Motor neuron (in vitro differentiated cells): ENCODE data around the gene ARL8A. TPM values are rescaled to one million over a fixed set of nuclear protein-coding genes. Genes with fewer than 3 reads are reported as not detected.
"Not testable (repeated sequence)": the region's sequence is repeated elsewhere in the genome, so short reads cannot be mapped to it uniquely, and the experiment has no call there.

Experiments
- ATAC-seq, 8 experiments: fragments of 200-7000 bp; cut with Tn5 transposase; replicated peaks in 6 of 8; 2 replicates each; pipeline ENCODE4 v1.8.0; 2021; ENCODE audit warnings: mild to moderate bottlenecking in 8 of 8, moderate library complexity in 8 of 8
- H3K27ac ChIP-seq, 2 donors: fragments of 250-450 bp; sonication (Bioruptor Pico); 2 replicates each; pipeline ENCODE4 v1.9.0; 2021; ENCODE audit warnings: antibody characterized with exemption in 2 of 2, mild to moderate bottlenecking in 2 of 2, moderate library complexity in 1 of 2
- H3K4me1 ChIP-seq, 2 donors: fragments of 250-450 bp; sonication (Bioruptor Pico); replicated peaks in 1 of 2; 2 replicates each; pipeline ENCODE4 v1.6.1; 2021; ENCODE audit warnings: antibody characterized with exemption in 2 of 2, mild to moderate bottlenecking in 2 of 2, moderate library complexity in 1 of 2
- H3K4me3 ChIP-seq, 5 donors: fragments of 250-450 bp; sonication (Bioruptor Pico); 2 replicates each; pipeline ENCODE4 v1.9.0; 2021; ENCODE audit warnings: antibody characterized with exemption in 5 of 5, mild to moderate bottlenecking in 5 of 5, moderate library complexity in 4 of 5
- WGBS, 10 experiments: fragments of 450-650 bp; shearing (Covaris generic); methylation state at CpG; one replicate each; pipeline ENCODE4 v1.0.0; 2022; 5-methylcytosine and 5-hydroxymethylcytosine counted together
- in situ Hi-C, 9 experiments: fragments of 400-800 bp; cut with MboI; loops; one replicate each; pipeline ENCODE4 v1.15.0; 2021; ENCODE audit warnings: low sequenced_read_pairs in 9 of 9, low pct_unique_long_range_greater_than_20kb in 2 of 9; ENCODE audit not compliant: unreplicated experiment in 9 of 9
- total RNA-seq, 8 experiments: library from RNA; unstranded; fragments of 300-600 nt; gene quantifications; 2 replicates each; pipeline versions ENCODE4 v1.2.3 to v1.2.4, GENCODE V29; 2022

ARL8A gene
- total RNA-seq, 8 experiments from 2014 or later = 14.9 to 92.5 (median 72.2) TPM

GRCh38 chr1:202111589-202111988, 32.9 kb downstream of the ARL8A start:
- in situ Hi-C loops = loop anchor here in 5 of 9 experiments (10.0 to 25.0 kb wide), 5 partner anchors 97 to 224 kb away; partner anchors contain the start of genes ELF3 (in 4 of the 5) and SHISA4 (in 1 of the 5)
- ATAC-seq, H3K27ac ChIP-seq, H3K4me3 ChIP-seq: not testable (repeated sequence)
- 52 to 100% (median 90%) methylated on average over 1 to 7 of the region's 7 CpGs; no CpG with 5 or more reads in 2 of the 10 experiments for WGBS, 10 experiments
- peaks cover 22 to 27% of the 10 kb centered on the region in 2 donors for H3K4me1 ChIP-seq

GRCh38 chr1:202110977-202111376, 33.6 kb downstream of the ARL8A start:
- H3K27ac ChIP-seq = no peak overlapping the region
- peaks cover 22 to 34% of the 10 kb centered on the region in 2 donors for H3K4me1 ChIP-seq
- 83 to 100% (median 92%) methylated on average over 1 to 3 of the region's 3 CpGs; no CpG with 5 or more reads in 4 of the 10 experiments for WGBS, 10 experiments
- in situ Hi-C loops = loop anchor here in 5 of 9 experiments (10.0 to 25.0 kb wide), 5 partner anchors 96 to 224 kb away; partner anchors contain the start of genes ELF3 (in 4 of the 5) and SHISA4 (in 1 of the 5)
- ATAC-seq = no peak
- no peak overlapping the region for H3K4me3 ChIP-seq

GRCh38 chr1:202107801-202108731, 36.5 kb downstream of the ARL8A start:
- ATAC-seq = peak in 6 of 8 experiments; percentile 5 to 61 (median 42)
- in situ Hi-C loops = loop anchor here in 2 of 9 experiments (25.0 kb wide), 2 partner anchors 96 to 221 kb away; partner anchors contain the start of genes ELF3 (in 1 of the 2) and SHISA4 (in 1 of the 2)

GRCh38 chr1:202107321-202107761, 37.2 kb downstream of the ARL8A start:
- in situ Hi-C loops = loop anchor here in 2 of 9 experiments (25.0 kb wide), 2 partner anchors 95 to 220 kb away; partner anchors contain the start of genes ELF3 (in 1 of the 2) and SHISA4 (in 1 of the 2)
- no peak overlapping the region for H3K27ac ChIP-seq
- H3K4me1 ChIP-seq = peaks cover 18 to 29% of the 10 kb centered on the region in 2 donors
- WGBS, 10 experiments = 50 to 100% (median 86%) methylated on average over 2 to 4 of the region's 5 CpGs; no CpG with 5 or more reads in 6 of the 10 experiments
- H3K4me3 ChIP-seq = no peak overlapping the region
- no peak for ATAC-seq

More at GRCh38 chr1:202107801-202108731, 36.5 kb downstream of the ARL8A start:
- WGBS, 10 experiments = 25 to 83% (median 68%) methylated on average over 1 to 13 of the region's 13 CpGs; no CpG with 5 or more reads in 2 of the 10 experiments
- Histone ChIP-seq H3K4me1 (peaks cover 21 to 31% of the 10 kb centered on the region in 2 donors), H3K4me3 (no peak overlapping the region), H3K27ac (no peak overlapping the region)

- Histone ChIP-seq H3K27ac (peak overlapping the region in 1 of 2 donors; percentile 21), H3K4me3 (no peak overlapping the region), H3K4me1 (peaks cover 18 to 29% of the 10 kb centered on the region in 2 donors)
- in situ Hi-C loops = loop anchor here in 2 of 9 experiments (25.0 kb wide), 2 partner anchors 94 to 219 kb away; partner anchors contain the start of genes ELF3 (in 1 of the 2) and SHISA4 (in 1 of the 2)
- WGBS, 10 experiments = 59 to 82% (median 65%) methylated on average over 2 to 3 of the region's 10 CpGs; no CpG with 5 or more reads in 6 of the 10 experiments
- peak in 7 of 8 experiments; percentile 2 to 17 (median 10) for ATAC-seq
Observed at GRCh38 chr1:202106340-202107254, 37.9 kb downstream of the ARL8A start.

- in situ Hi-C loops = loop anchor here in 2 of 9 experiments (25.0 kb wide), 2 partner anchors 93 to 218 kb away; partner anchors contain the start of genes ELF3 (in 1 of the 2) and SHISA4 (in 1 of the 2)
- Histone ChIP-seq H3K4me3 (no peak overlapping the region), H3K4me1 (peaks cover 18 to 29% of the 10 kb centered on the region in 2 donors), H3K27ac (no peak overlapping the region)
- peak; percentile 87 to 96 (median 90) for ATAC-seq
- WGBS, 10 experiments = 31 to 100% (median 41%) methylated on average over 1 to 10 of the region's 10 CpGs; no CpG with 5 or more reads in 4 of the 10 experiments
Observed at GRCh38 chr1:202105571-202106339, 38.8 kb downstream of the ARL8A start.

GRCh38 chr1:202104073-202104472, 40.5 kb downstream of the ARL8A start:
- peak in 1 of 8 experiments; percentile 2 for ATAC-seq
- in situ Hi-C loops = loop anchor here in 2 of 9 experiments (25.0 kb wide), 2 partner anchors 92 to 217 kb away; partner anchors contain the start of genes ELF3 (in 1 of the 2) and SHISA4 (in 1 of the 2)
- WGBS, 10 experiments = 30 to 100% (median 95%) methylated on average over 2 to 10 of the region's 10 CpGs; no CpG with 5 or more reads in 4 of the 10 experiments
- Histone ChIP-seq H3K27ac (no peak overlapping the region), H3K4me1 (peaks cover 18 to 29% of the 10 kb centered on the region in 2 donors), H3K4me3 (no peak overlapping the region)

- 0 to 100% (median 51%) methylated on average over 1 to 4 of the region's 4 CpGs; no CpG with 5 or more reads in 3 of the 10 experiments for WGBS, 10 experiments
- Histone ChIP-seq H3K4me1 (peaks cover 6 to 11% of the 10 kb centered on the region in 2 donors), H3K4me3 (no peak overlapping the region), H3K27ac (no peak overlapping the region)
- peak in 3 of 8 experiments; percentile 16 to 58 (median 20) for ATAC-seq
- in situ Hi-C loops = loop anchor here in 2 of 9 experiments (25.0 kb wide), 2 partner anchors 89 to 214 kb away; partner anchors contain the start of genes ELF3 (in 1 of the 2) and SHISA4 (in 1 of the 2)
Observed at GRCh38 chr1:202101184-202101583, 43.4 kb downstream of the ARL8A start.

- ATAC-seq = no peak
- H3K27ac ChIP-seq = no peak overlapping the region
- WGBS, 10 experiments = 66 to 100% (median 91%) methylated on average over 3 to 6 of the region's 6 CpGs; no CpG with 5 or more reads in 2 of the 10 experiments
- H3K4me3 ChIP-seq = no peak overlapping the region
- no peaks in the 10 kb centered on the region for H3K4me1 ChIP-seq
- in situ Hi-C loops = no loop called here
Observed at GRCh38 chr1:202093858-202094257, 50.7 kb downstream of the ARL8A start.

- in situ Hi-C loops = no loop called here
Observed at GRCh38 chr1:202090994-202091393, 53.5 kb downstream of the ARL8A start.

GRCh38 chr1:202088206-202088605, 56.3 kb downstream of the ARL8A start:
- in situ Hi-C loops = no loop called here
- Histone ChIP-seq H3K4me1 (peaks cover 40% of the 10 kb centered on the region in 2 donors), H3K4me3 (no peak overlapping the region), H3K27ac (peak overlapping the region in 1 of 2 donors; percentile 8)
- ATAC-seq = peak in 5 of 8 experiments; percentile 48 to 70 (median 52)
- 75 to 94% (median 83%) methylated on average over 3 of the region's 3 CpGs; no CpG with 5 or more reads in 5 of the 10 experiments for WGBS, 10 experiments

More at GRCh38 chr1:202090994-202091393, 53.5 kb downstream of the ARL8A start:
- H3K4me1 ChIP-seq = peaks cover 25 to 27% of the 10 kb centered on the region in 2 donors
- 85 to 100% (median 93%) methylated on average over 2 to 3 of the region's 3 CpGs; no CpG with 5 or more reads in 5 of the 10 experiments for WGBS, 10 experiments
- H3K4me3 ChIP-seq = no peak overlapping the region
- H3K27ac ChIP-seq = no peak overlapping the region
- ATAC-seq = no peak
